HCT116 (cell line): Measurements from ENCODE around the gene ZNF284. TPM values are rescaled to one million over a fixed set of nuclear protein-coding genes. Genes with fewer than 3 reads are reported as not detected.

ENCODE experiments used
- ATAC-seq: fragments of 200-7000 bp; cut with Tn5 transposase; 2 replicates; pipeline ENCODE4 v1.9.1; 2020; ENCODE audit warnings: mild to moderate bottlenecking, moderate library complexity
- BruUV-seq: library from RNA; stranded (reverse); fragments of 400-500 nt; replicated peaks from 2 replicates; lab custom pipeline; 2021; lab: Mats Ljungman, UMichigan
- CTCF ChIA-PET: fragments of 300-600 bp; sonication (Branson Sonifier 250); formaldehyde crosslinking; loops from one replicate; lab custom pipeline; 2021; ENCODE audit warnings: antibody characterized with exemption; lab: Charles Lee
- POLR2A ChIA-PET: fragments of 300-600, 350-600 bp; sonication (Branson Sonifier 250); formaldehyde crosslinking; loops from one replicate; lab custom pipeline; 2021; ENCODE audit warnings: antibody characterized with exemption; lab: Charles Lee
- RAD21 ChIA-PET, 2 experiments: fragments of 300-600 bp; sonication (Branson Sonifier 250); formaldehyde crosslinking; loops; one replicate each; lab custom pipeline; 2023; ENCODE audit warnings: low total read pairs in 2 of 2; ENCODE audit not compliant: uncharacterized antibody in 2 of 2, unreplicated experiment in 2 of 2, low non-redundant PET in 1 of 2; lab: Charles Lee
- DNase-seq: peaks from one replicate; pipeline ENCODE4 v3.0.0-alpha.2; 2010; ENCODE audit warnings: low read depth, low spot score
- H2AFZ ChIP-seq: fragments of 200-600 bp; shearing (Covaris generic), sonication (generic); 2 replicates; pipeline ENCODE4 v1.6.1; 2017; ENCODE audit warnings: low read depth, mixed run types, mixed read lengths, antibody characterized with exemption, low read length; ENCODE audit not compliant: poor library complexity, severe bottlenecking
- H3K27ac ChIP-seq: 2 replicates; pipeline ENCODE4 v1.5.1; 2012; ENCODE audit warnings: low read depth, low read length
- H3K27me3 ChIP-seq: fragments of 200-600 bp; sonication (generic); 2 replicates; pipeline ENCODE4 v1.6.1; 2016; ENCODE audit warnings: mixed run types, low read length, mixed read lengths; ENCODE audit not compliant: insufficient read depth
- H3K36me3 ChIP-seq, 2 experiments: fragments of 200-500 bp in 1 of 2; fragments of 200-600 bp in 1 of 2; sonication (Bioruptor generic) in 1 of 2; sonication (generic) in 1 of 2; 2 replicates each; pipeline versions ENCODE4 v1.5.1 to v1.6.1; 2014 to 2016; ENCODE audit warnings: low read length in 2 of 2, inconsistent platforms in 1 of 2, mixed read lengths in 1 of 2, mixed run types in 1 of 2; ENCODE audit not compliant: insufficient read depth in 2 of 2, control insufficient read depth in 1 of 2
- H3K4me1 ChIP-seq, 2 experiments: fragments of 200-600 bp in 1 of 2; sonication (generic) in 1 of 2; 2 replicates each; pipeline versions ENCODE4 v1.5.1 to v1.6.1; 2012 to 2017; ENCODE audit warnings: low read length in 2 of 2, inconsistent platforms in 1 of 2, mild to moderate bottlenecking in 1 of 2, mixed read lengths in 1 of 2, mixed run types in 1 of 2, moderate library complexity in 1 of 2; ENCODE audit not compliant: insufficient read depth in 2 of 2, control insufficient read depth in 1 of 2
- H3K4me2 ChIP-seq: fragments of 200-600 bp; sonication (generic); 2 replicates; pipeline ENCODE4 v1.6.1; 2017; ENCODE audit warnings: mixed run types, low read length, mixed read lengths
- H3K4me3 ChIP-seq, 2 experiments: fragments of 200-600 bp in 1 of 2; sonication (generic) in 1 of 2; replicated peaks in 1 of 2; 2 replicates each; pipeline ENCODE4 v1.5.1; 2011 to 2016; ENCODE audit warnings: low read length in 2 of 2, control low read depth in 1 of 2, low read depth in 1 of 2, mild to moderate bottlenecking in 1 of 2, mixed read lengths in 1 of 2, mixed run types in 1 of 2
- H3K79me2 ChIP-seq: fragments of 200-600 bp; sonication (generic); 2 replicates; pipeline ENCODE4 v1.6.1; 2017; ENCODE audit warnings: mild to moderate bottlenecking, mixed run types, low read length, moderate library complexity, mixed read lengths; ENCODE audit not compliant: insufficient read depth
- H3K9ac ChIP-seq: fragments of 200-600 bp; sonication (generic); 2 replicates; pipeline ENCODE4 v1.6.1; 2016; ENCODE audit warnings: low read length, mixed read lengths
- H3K9me2 ChIP-seq: fragments of 200-600 bp; sonication (generic), shearing (Covaris generic); 2 replicates; pipeline ENCODE4 v1.6.1; 2017; ENCODE audit warnings: mixed run types, mild to moderate bottlenecking, moderate library complexity; ENCODE audit not compliant: insufficient read depth
- H3K9me3 ChIP-seq, 2 experiments: fragments of 200-500 bp in 1 of 2; fragments of 200-600 bp in 1 of 2; sonication (Bioruptor generic) in 1 of 2; sonication (generic) in 1 of 2; 2 replicates each; pipeline ENCODE4 v1.6.1; 2014 to 2017; ENCODE audit warnings: low read length in 2 of 2, mixed read lengths in 2 of 2, inconsistent platforms in 1 of 2, low read depth in 1 of 2, mild to moderate bottlenecking in 1 of 2, mixed run types in 1 of 2, moderate library complexity in 1 of 2; ENCODE audit not compliant: control insufficient read depth in 1 of 2, insufficient read depth in 1 of 2
- H4K20me1 ChIP-seq: fragments of 200-600 bp; sonication (generic), shearing (Covaris generic); 2 replicates; pipeline ENCODE4 v1.6.1; 2017; ENCODE audit warnings: mixed run types, mild to moderate bottlenecking, moderate library complexity; ENCODE audit not compliant: insufficient read depth
- CBX3 ChIP-seq: IDR thresholded peaks from 2 replicates; pipeline ENCODE4 v1.6.1; 2012; ENCODE audit warnings: low read depth
- EGR1 ChIP-seq: IDR thresholded peaks from 2 replicates; pipeline ENCODE4 v1.6.1; 2012; ENCODE audit warnings: low read depth
- FOSL1 ChIP-seq: IDR thresholded peaks from 2 replicates; pipeline ENCODE4 v1.6.1; 2012; ENCODE audit warnings: low read depth
- ZNF274 ChIP-seq: fragments of 200-500 bp; sonication (Bioruptor generic); IDR thresholded peaks from 2 replicates; pipeline ENCODE4 v1.6.1; 2014; ENCODE audit warnings: mild to moderate bottlenecking, low read depth, low read length, inconsistent platforms
- intact Hi-C: fragments of 100-400 bp; cut with micrococcal nuclease; formaldehyde crosslinking; loops from 2 replicates; pipeline ENCODE4 v1.10.0; 2022
- total RNA-seq: library from RNA; stranded (reverse); gene quantifications from one replicate; pipeline ENCODE4 v1.2.1, GENCODE V29; 2021; ENCODE audit not compliant: unreplicated experiment

The ZNF284 gene
- total RNA-seq, 1 experiment from 2014 or later = not detected

GRCh38 chr19:44042147-44042546 lies 29.8 kb upstream of the ZNF284 start:
- CTCF ChIA-PET = no interaction called here
- TF ChIP-seq FOSL1 (no peak), ZNF274 (no peak)
- Histone ChIP-seq H3K4me3 (no peak overlapping the region), H4K20me1 (no peaks in the 10 kb centered on the region), H3K9ac (no peak overlapping the region), H3K9me3 (no peaks in the 10 kb centered on the region), H3K79me2 (no peaks in the 10 kb centered on the region), H3K9me2 (no peaks in the 10 kb centered on the region), H3K36me3 (no peaks in the 10 kb centered on the region), H2AFZ (no peak overlapping the region), H3K4me1 (no peaks in the 10 kb centered on the region), H3K27ac (no peak overlapping the region), H3K27me3 (no peaks in the 10 kb centered on the region), H3K4me2 (no peak overlapping the region)
- no TSS peak for BruUV-seq
- RAD21 ChIA-PET = no interaction called here
- intact Hi-C loops = no loop called here
- ATAC-seq = no peak
- POLR2A ChIA-PET = no interaction called here
- no peak for DNase-seq

- no peaks in the 10 kb centered on the region for H3K4me1 ChIP-seq
- no peaks in the 10 kb centered on the region; a peak in 2 of 4 replicates for H3K9me3 ChIP-seq
- no peak overlapping the region for H3K27ac ChIP-seq
- no peaks in the 10 kb centered on the region for H4K20me1 ChIP-seq
- ChIA-PET CTCF (no interaction called here), POLR2A (no interaction called here), RAD21 (no interaction called here)
- no peak for ATAC-seq
- no peaks in the 10 kb centered on the region for H3K9me2 ChIP-seq
- H3K27me3 ChIP-seq = no peaks in the 10 kb centered on the region
- no peak overlapping the region for H3K4me2 ChIP-seq
- intact Hi-C loops = no loop called here
- no peaks in the 10 kb centered on the region for H3K36me3 ChIP-seq
- no peak for DNase-seq
- H3K79me2 ChIP-seq = no peaks in the 10 kb centered on the region
- no peak overlapping the region for H3K4me3 ChIP-seq
- no peak overlapping the region for H3K9ac ChIP-seq
- H2AFZ ChIP-seq = no peak overlapping the region
- TF ChIP-seq EGR1 (no peak), CBX3 (no peak)
- no TSS peak for BruUV-seq
Observed at GRCh38 chr19:44050740-44051649, 21.0 kb upstream of the ZNF284 start.
